Ascending aorta (tissue), 2 donors: Measurements from ENCODE around the gene ACIN1. TPM values are rescaled to one million over a fixed set of nuclear protein-coding genes. Genes with fewer than 3 reads are reported as not detected.
A peak's percentile ranks its signal among the peaks of the same experiment; 100 is the strongest.

Experiments
- DNase-seq, 2 donors: peaks; one replicate each; pipeline ENCODE4 v3.0.0-alpha.2; 2019; ENCODE audit warnings: low spot score in 2 of 2
- H3K27ac ChIP-seq, 2 donors: fragments of 200-600 bp; sonication (generic); one replicate each; pipeline ENCODE4 v1.5.1; 2016 to 2017; ENCODE audit warnings: mild to moderate bottlenecking in 1 of 2
- H3K27me3 ChIP-seq: fragments of 200-600 bp; sonication (generic); one replicate; pipeline ENCODE4 v1.5.1; 2017
- H3K36me3 ChIP-seq, 2 donors: fragments of 200-600 bp; sonication (generic); one replicate each; pipeline ENCODE4 v1.5.1; 2016
- H3K4me1 ChIP-seq, 2 donors: fragments of 200-600 bp; sonication (generic); one replicate each; pipeline ENCODE4 v1.5.1; 2016 to 2017; ENCODE audit warnings: mild to moderate bottlenecking in 1 of 2
- H3K4me3 ChIP-seq, 2 donors: fragments of 200-600 bp; sonication (generic); one replicate each; pipeline ENCODE4 v1.5.1; 2016 to 2017; ENCODE audit warnings: mild to moderate bottlenecking in 1 of 2
- H3K9me3 ChIP-seq, 2 donors: fragments of 200-600 bp; sonication (generic); one replicate each; pipeline ENCODE4 v1.5.1; 2016
- intact Hi-C: fragments of 100-400 bp; cut with DNase I; formaldehyde crosslinking; loops from one replicate; pipeline ENCODE4 v1.15.1; 2023
- total RNA-seq: library from RNA; depleted of rRNA; stranded (reverse); fragments of >200 nt; gene quantifications from one replicate; pipeline ENCODE4 v1.1.0, GENCODE V29; 2016
- TF ChIP-seq, protein P1 (sequence below), 3 experiments: fragments of 200-600 bp in 2 of 3; fragments of 450-650 bp in 1 of 3; sonication (generic) in 2 of 3; IDR thresholded peaks; one replicate each; pipeline ENCODE4 v1.5.1; 2016 to 2019; ENCODE audit warnings: antibody characterized with exemption in 3 of 3, mild to moderate bottlenecking in 1 of 3, moderate library complexity in 1 of 3

Gene ACIN1
- total RNA-seq, 1 donor from 2014 or later = 58.9 TPM

DNA sequence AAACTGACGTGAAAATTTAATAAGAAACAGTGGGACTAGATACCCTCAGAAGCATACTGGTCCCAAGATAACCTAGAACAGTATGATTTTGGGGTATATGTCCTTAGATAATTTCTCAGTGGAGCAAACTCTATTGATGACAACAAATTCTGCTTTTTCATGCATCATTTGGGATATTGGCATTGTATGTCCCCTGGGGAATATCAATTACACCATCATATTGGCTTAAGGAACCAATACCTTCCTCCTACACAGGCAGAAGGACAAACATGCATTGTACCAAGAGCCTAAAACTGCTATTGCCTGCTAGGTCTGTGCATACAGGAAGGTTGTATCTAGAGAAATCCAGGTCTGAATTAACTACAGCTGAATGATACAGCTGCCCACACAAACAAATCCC, 20.0 kb downstream of the ACIN1 start:
- Histone ChIP-seq H3K4me1 (peaks cover 11 to 16% of the 10 kb centered on the region in 2 donors), H3K9me3 (no peaks in the 10 kb centered on the region), H3K36me3 (peaks cover 70 to 74% of the 10 kb centered on the region in 2 donors), H3K27ac (no peak overlapping the region), H3K27me3 (no peaks in the 10 kb centered on the region), H3K4me3 (no peak overlapping the region)
- TF ChIP-seq, protein P1, sequence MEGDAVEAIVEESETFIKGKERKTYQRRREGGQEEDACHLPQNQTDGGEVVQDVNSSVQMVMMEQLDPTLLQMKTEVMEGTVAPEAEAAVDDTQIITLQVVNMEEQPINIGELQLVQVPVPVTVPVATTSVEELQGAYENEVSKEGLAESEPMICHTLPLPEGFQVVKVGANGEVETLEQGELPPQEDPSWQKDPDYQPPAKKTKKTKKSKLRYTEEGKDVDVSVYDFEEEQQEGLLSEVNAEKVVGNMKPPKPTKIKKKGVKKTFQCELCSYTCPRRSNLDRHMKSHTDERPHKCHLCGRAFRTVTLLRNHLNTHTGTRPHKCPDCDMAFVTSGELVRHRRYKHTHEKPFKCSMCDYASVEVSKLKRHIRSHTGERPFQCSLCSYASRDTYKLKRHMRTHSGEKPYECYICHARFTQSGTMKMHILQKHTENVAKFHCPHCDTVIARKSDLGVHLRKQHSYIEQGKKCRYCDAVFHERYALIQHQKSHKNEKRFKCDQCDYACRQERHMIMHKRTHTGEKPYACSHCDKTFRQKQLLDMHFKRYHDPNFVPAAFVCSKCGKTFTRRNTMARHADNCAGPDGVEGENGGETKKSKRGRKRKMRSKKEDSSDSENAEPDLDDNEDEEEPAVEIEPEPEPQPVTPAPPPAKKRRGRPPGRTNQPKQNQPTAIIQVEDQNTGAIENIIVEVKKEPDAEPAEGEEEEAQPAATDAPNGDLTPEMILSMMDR (IDR thresholded peaks at IDR 0.05) = no peak
- intact Hi-C loops = no loop called here
- DNase-seq = no peak

DNA sequence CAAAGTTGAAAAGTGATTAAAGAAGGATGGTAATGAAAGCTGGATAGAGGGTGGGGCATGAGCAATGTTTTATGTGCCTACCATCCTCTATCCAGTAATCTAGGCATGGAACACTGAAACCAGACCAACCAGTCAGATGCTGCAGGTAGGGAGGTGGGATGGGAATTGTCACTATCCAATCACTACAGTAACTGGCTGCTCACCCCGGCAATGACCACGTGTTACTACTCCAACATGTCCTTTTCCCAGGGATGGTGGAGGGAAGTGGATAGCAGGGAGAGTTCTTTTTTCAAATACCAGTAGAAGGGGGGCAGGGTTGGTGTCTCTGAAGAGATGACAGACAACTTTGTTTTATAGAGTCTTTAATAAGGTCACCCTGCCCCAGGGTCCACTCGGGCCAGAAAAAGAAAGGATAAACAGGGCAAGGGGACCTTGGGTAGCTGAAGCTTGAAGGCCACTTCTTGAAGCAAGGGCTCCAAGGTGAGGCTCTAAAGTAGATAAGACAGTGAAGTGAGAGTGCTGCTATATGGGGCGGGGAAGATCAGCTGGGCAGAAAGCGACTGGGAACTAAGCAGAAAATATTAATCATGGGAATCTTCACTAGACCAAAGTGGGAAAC, 22.9 kb downstream of the ACIN1 start:
- TF ChIP-seq, protein P1 (IDR thresholded peaks at IDR 0.05) = no peak
- Histone ChIP-seq H3K27ac (peak overlapping the region; percentile 79 to 82), H3K4me1 (peaks cover 7 to 17% of the 10 kb centered on the region in 2 donors), H3K9me3 (no peaks in the 10 kb centered on the region), H3K36me3 (peaks cover 56 to 61% of the 10 kb centered on the region in 2 donors), H3K4me3 (peak overlapping the region; percentile 73 to 76), H3K27me3 (no peaks in the 10 kb centered on the region)
- intact Hi-C loops = loop anchor here (2.0 kb wide), 1 partner anchor 23 kb away; the partner anchor contains the start of genes ACIN1 and C14orf119
- peak in 1 of 2 donors; percentile 35 for DNase-seq

DNA sequence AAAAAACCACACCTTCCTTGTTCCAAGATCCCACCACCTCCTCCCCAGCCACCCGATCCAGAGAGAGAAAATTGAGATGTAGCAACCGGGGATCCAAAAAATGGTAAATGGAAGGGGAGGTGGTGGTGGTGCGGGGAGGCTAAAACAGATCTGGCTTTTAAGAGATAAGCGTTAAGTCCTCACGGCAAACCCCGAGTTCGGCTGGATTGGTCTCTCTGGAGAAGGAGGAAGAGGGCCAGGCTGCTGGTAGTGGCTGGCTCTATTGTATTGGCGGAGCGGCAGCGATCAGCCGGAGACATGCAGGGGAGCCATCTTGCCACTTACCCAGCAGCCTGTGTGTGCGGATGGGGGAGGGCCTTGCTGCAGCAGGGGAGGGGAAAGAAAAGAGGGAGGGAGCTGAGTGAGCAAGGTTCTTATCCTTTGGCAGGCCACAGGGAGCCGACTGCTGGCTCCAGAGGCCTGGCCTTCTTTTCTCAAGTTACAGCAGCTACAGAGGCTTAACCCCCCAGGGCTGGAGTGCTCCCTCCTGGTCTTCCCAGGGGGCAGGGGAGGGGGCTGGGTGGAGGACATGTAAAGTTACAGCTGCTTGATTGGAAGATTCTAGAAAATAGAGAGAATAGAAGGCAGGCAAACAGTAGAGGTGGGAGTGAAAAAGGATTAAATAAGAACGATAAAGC, 23.6 kb downstream of the ACIN1 start:
- Histone ChIP-seq H3K9me3 (no peaks in the 10 kb centered on the region), H3K27me3 (no peaks in the 10 kb centered on the region), H3K4me1 (peaks cover 7 to 17% of the 10 kb centered on the region in 2 donors), H3K27ac (peak overlapping the region; percentile 79 to 82), H3K36me3 (peaks cover 57 to 61% of the 10 kb centered on the region in 2 donors), H3K4me3 (peak overlapping the region; percentile 73 to 76)
- DNase-seq = peak; percentile 65 to 92
- intact Hi-C loops = loop anchor here (2.0 kb wide), 1 partner anchor 23 kb away; the partner anchor contains the start of genes ACIN1 and C14orf119
- TF ChIP-seq, protein P1 (IDR thresholded peaks at IDR 0.05) = peak in 2 of 3 experiments; percentile 1 to 13

DNA sequence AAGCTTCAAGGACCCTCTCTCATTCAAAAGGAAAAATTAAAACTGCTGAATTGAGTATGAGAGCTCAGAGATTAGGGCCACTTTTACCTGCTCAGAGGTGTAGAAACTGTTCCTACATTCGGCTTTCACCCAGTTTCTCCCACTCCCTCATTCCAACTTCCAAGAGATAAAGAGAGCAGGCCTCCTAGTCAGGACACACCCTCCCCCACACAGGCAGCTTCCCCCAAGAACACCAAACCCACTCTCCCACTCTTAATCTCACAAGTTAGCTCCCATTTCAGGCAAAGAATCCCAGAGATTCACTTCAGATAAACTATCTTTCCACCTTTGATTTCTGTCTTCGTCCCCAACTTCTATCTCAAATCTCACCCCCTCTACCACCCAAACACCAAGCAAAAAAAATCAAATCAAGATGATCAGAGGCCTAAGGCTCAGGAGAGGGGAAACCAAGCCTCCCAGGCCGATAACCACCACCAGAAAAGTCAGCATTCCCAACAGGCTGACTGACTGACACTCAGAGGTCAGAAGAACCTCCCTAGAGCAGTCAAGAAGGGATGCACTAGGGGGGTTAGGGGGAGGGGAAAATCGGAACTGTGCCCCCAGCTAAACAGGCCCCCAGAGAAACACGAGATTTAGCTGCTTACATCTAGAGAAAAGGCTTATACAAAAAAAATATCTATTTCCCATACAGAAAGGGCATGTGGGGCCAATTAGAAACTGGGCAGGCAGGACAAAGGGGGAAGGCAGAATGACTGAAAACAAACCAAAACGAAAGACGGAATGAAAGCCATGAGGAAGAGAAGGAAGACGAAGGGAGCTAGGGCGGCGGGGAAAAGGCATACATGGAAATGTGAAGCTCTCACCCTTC, 24.4 kb downstream of the ACIN1 start:
- Histone ChIP-seq H3K36me3 (peaks cover 57 to 61% of the 10 kb centered on the region in 2 donors), H3K9me3 (no peaks in the 10 kb centered on the region), H3K4me3 (peak overlapping the region; percentile 73 to 76), H3K27me3 (no peaks in the 10 kb centered on the region), H3K27ac (peak overlapping the region; percentile 79 to 82), H3K4me1 (peaks cover 7 to 17% of the 10 kb centered on the region in 2 donors)
- peak in 1 of 2 donors; percentile 37 for DNase-seq
- intact Hi-C loops = loop anchor here (2.0 kb wide), 1 partner anchor 24 kb away; the partner anchor contains the start of genes ACIN1 and C14orf119
- TF ChIP-seq, protein P1 (IDR thresholded peaks at IDR 0.05) = no peak

DNA sequence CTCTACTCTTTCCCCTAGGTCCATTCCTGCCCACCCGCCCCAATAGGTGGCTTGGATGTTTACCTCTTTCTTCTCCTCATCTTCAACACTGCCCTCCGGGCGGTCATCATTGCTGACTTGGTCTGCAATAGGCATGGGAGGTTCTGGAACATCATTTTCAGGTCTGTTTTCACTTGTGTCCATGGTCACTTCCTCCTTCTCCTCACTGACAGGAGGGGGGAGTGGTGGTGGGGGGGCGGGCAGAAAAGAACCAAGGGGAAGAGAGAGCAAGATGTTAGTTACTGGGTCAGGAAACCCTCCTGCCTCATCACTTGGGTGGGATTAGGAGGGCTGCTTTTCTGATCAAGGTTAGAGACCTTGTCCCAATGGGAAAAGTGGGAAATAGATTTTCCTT, 25.5 kb downstream of the ACIN1 start:
- intact Hi-C loops = no loop called here
- H3K27ac ChIP-seq = peak overlapping the region in 1 of 2 donors; percentile 34
- peaks cover 7 to 17% of the 10 kb centered on the region in 2 donors for H3K4me1 ChIP-seq
- H3K27me3 ChIP-seq = no peaks in the 10 kb centered on the region
- DNase-seq = no peak
- TF ChIP-seq, protein P1 (IDR thresholded peaks at IDR 0.05) = no peak
- peaks cover 56 to 61% of the 10 kb centered on the region in 2 donors for H3K36me3 ChIP-seq
- no peaks in the 10 kb centered on the region for H3K9me3 ChIP-seq
- H3K4me3 ChIP-seq = no peak overlapping the region
